Measurements from ENCODE around the gene FGD5. TPM values are rescaled to one million over a fixed set of nuclear protein-coding genes. Genes with fewer than 3 reads are reported as not detected.

Gene FGD5
- polyA plus RNA-seq, 3 donors, result 0.03 TPM; not detected in 2

GRCh38 chr3:14786369-14786768 is 32.4 kb upstream of the FGD5 start:
- H3K27me3 Mint-ChIP-seq (ENCODE audit: low read depth in 3 of 3), result peaks cover 4 to 6% (median 4%) of the 10 kb centered on the region in 3 donors
- no peaks in the 10 kb centered on the region for H3K36me3 ChIP-seq (replicated peaks in 1 of 2; ENCODE audit: control insufficient read depth in 1 of 2, insufficient read depth in 2 of 2, low read length in 2 of 2)
- H3K4me3 Mint-ChIP-seq, result no peak overlapping the region
- H3K9me3 Mint-ChIP-seq, result peaks cover 0 to 2% (median 0%) of the 10 kb centered on the region in 7 donors
- peaks cover 2% of the 10 kb centered on the region for H3K4me1 Mint-ChIP-seq
- intact Hi-C loops (cut with micrococcal nuclease), result no loop called here
- H3K9me3 ChIP-seq (replicated peaks in 1 of 2; ENCODE audit: control insufficient read depth in 1 of 2, insufficient read depth in 1 of 2, low read length in 2 of 2), result no peaks in the 10 kb centered on the region
- no peak overlapping the region for H3K27ac ChIP-seq (ENCODE audit: low read depth in 1 of 2, low read length in 2 of 2)
- no peaks in the 10 kb centered on the region for H3K27me3 ChIP-seq (ENCODE audit: control insufficient read depth in 2 of 2, insufficient read depth in 2 of 2, low read length in 2 of 2)
- H3K36me3 Mint-ChIP-seq, result no peaks in the 10 kb centered on the region
- H3K79me2 ChIP-seq (ENCODE audit: insufficient read depth, low read length), result no peaks in the 10 kb centered on the region
- H3K9ac ChIP-seq (ENCODE audit: insufficient read depth, low read length, poor library complexity, severe bottlenecking), result no peak overlapping the region
- H4K20me1 ChIP-seq (ENCODE audit: insufficient read depth, low read length), result no peaks in the 10 kb centered on the region
- TF ChIP-seq CTCF (IDR thresholded peaks at IDR 0.05), result no peak
- H2AFZ ChIP-seq (ENCODE audit: insufficient read depth, low read depth, low read length, poor library complexity, severe bottlenecking), result no peak overlapping the region
- no peak overlapping the region for H3K27ac Mint-ChIP-seq
- no peak for DNase-seq
- no peaks in the 10 kb centered on the region for H3K4me1 ChIP-seq (ENCODE audit: control insufficient read depth in 1 of 2, insufficient read depth in 2 of 2, low read length in 2 of 2)
- H3K4me3 ChIP-seq (replicated peaks in 1 of 3; ENCODE audit: low read depth in 2 of 3, low read length in 3 of 3), result no peak overlapping the region
- no peak overlapping the region for H3K4me2 ChIP-seq (replicated peaks; ENCODE audit: extremely low read depth, low read length, poor library complexity, severe bottlenecking)
- no CpG with 5 or more reads among the region's 3 CpGs for WGBS (ENCODE audit: insufficient coverage)

DNA sequence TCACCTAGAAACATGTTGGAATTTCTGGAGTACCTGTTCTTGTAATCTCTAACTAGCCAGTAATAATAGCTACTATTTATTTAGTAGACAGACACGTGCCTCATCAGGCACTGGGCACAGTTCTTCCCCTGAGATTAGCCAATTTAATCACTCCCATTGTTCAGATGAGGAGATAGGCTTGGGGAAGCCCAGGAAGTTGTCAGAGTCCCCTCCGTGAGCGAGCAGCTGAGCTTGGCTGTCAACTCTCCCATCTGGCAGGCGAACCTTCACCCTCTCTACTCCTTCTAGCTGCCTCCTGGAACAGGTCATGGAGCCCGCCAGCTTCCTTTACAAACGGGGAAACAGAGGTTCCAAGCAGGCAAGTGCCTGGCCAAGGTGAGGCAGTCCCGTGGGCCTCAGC is 31.1 kb upstream of the FGD5 start:
- no peak overlapping the region for H3K27ac Mint-ChIP-seq
- no peaks in the 10 kb centered on the region for H3K4me1 ChIP-seq (ENCODE audit: control insufficient read depth in 1 of 2, insufficient read depth in 2 of 2, low read length in 2 of 2)
- intact Hi-C loops (cut with micrococcal nuclease), result no loop called here
- H3K4me2 ChIP-seq (replicated peaks; ENCODE audit: extremely low read depth, low read length, poor library complexity, severe bottlenecking), result no peak overlapping the region
- no peak for TF ChIP-seq CTCF (IDR thresholded peaks at IDR 0.05)
- H3K79me2 ChIP-seq (ENCODE audit: insufficient read depth, low read length), result no peaks in the 10 kb centered on the region
- 79% methylated on average over 4 of the region's 7 CpGs for WGBS (ENCODE audit: insufficient coverage)
- no peak overlapping the region for H3K4me3 ChIP-seq (replicated peaks in 1 of 3; ENCODE audit: low read depth in 2 of 3, low read length in 3 of 3)
- no peak overlapping the region for H2AFZ ChIP-seq (ENCODE audit: insufficient read depth, low read depth, low read length, poor library complexity, severe bottlenecking)
- H3K27ac ChIP-seq (ENCODE audit: low read depth in 1 of 2, low read length in 2 of 2), result no peak overlapping the region
- H3K9ac ChIP-seq (ENCODE audit: insufficient read depth, low read length, poor library complexity, severe bottlenecking), result no peak overlapping the region
- peaks cover 4 to 6% (median 6%) of the 10 kb centered on the region in 3 donors for H3K27me3 Mint-ChIP-seq (ENCODE audit: low read depth in 3 of 3)
- DNase-seq, result no peak
- H3K4me1 Mint-ChIP-seq, result peaks cover 2% of the 10 kb centered on the region
- peaks cover 0 to 2% of the 10 kb centered on the region in 2 donors for H3K27me3 ChIP-seq (ENCODE audit: control insufficient read depth in 2 of 2, insufficient read depth in 2 of 2, low read length in 2 of 2)
- peaks cover 0 to 2% (median 0%) of the 10 kb centered on the region in 7 donors for H3K9me3 Mint-ChIP-seq
- no peaks in the 10 kb centered on the region for H3K36me3 ChIP-seq (replicated peaks in 1 of 2; ENCODE audit: control insufficient read depth in 1 of 2, insufficient read depth in 2 of 2, low read length in 2 of 2)
- no peak overlapping the region for H3K4me3 Mint-ChIP-seq
- no peaks in the 10 kb centered on the region for H3K36me3 Mint-ChIP-seq
- no peaks in the 10 kb centered on the region for H3K9me3 ChIP-seq (replicated peaks in 1 of 2; ENCODE audit: control insufficient read depth in 1 of 2, insufficient read depth in 1 of 2, low read length in 2 of 2)
- no peaks in the 10 kb centered on the region for H4K20me1 ChIP-seq (ENCODE audit: insufficient read depth, low read length)
